Stimulated activated naive CD8-positive, alpha-beta T cell treated with anti-CD3 and anti-CD28 coated beads, Interleukin-15, Interleukin-2, amounts not matched to agents 100 ng/mL and 50 ng/mL, for 24 hours (primary cell): ENCODE data around the gene KCNQ1OT1.

Source experiments
- H3K27ac Mint-ChIP-seq: one replicate; pipeline ENCODE4 v1.8.0; 2021; ENCODE audit warnings: mild to moderate bottlenecking, mixed read lengths
- H3K27me3 Mint-ChIP-seq: one replicate; pipeline ENCODE4 v1.8.0; 2021; ENCODE audit warnings: mixed read lengths
- H3K36me3 Mint-ChIP-seq: one replicate; pipeline ENCODE4 v1.8.0; 2021; ENCODE audit warnings: low read depth, mixed read lengths
- H3K4me1 Mint-ChIP-seq: one replicate; pipeline ENCODE4 v1.8.0; 2021; ENCODE audit warnings: low read depth, mixed read lengths
- H3K4me3 Mint-ChIP-seq: one replicate; pipeline ENCODE4 v1.8.0; 2021; ENCODE audit warnings: mild to moderate bottlenecking, mixed read lengths
- H3K9me3 Mint-ChIP-seq: one replicate; pipeline ENCODE4 v1.8.0; 2021; ENCODE audit warnings: mixed read lengths

KCNQ1OT1 gene

GRCh38 chr11:2717561-2718325 is 17.9 kb upstream of the KCNQ1OT1 start:
- no peaks in the 10 kb centered on the region for H3K4me1 Mint-ChIP-seq
- no peak overlapping the region for H3K27ac Mint-ChIP-seq
- no peaks in the 10 kb centered on the region for H3K27me3 Mint-ChIP-seq
- no peaks in the 10 kb centered on the region for H3K9me3 Mint-ChIP-seq
- H3K4me3 Mint-ChIP-seq = no peak overlapping the region
- no peaks in the 10 kb centered on the region for H3K36me3 Mint-ChIP-seq

DNA sequence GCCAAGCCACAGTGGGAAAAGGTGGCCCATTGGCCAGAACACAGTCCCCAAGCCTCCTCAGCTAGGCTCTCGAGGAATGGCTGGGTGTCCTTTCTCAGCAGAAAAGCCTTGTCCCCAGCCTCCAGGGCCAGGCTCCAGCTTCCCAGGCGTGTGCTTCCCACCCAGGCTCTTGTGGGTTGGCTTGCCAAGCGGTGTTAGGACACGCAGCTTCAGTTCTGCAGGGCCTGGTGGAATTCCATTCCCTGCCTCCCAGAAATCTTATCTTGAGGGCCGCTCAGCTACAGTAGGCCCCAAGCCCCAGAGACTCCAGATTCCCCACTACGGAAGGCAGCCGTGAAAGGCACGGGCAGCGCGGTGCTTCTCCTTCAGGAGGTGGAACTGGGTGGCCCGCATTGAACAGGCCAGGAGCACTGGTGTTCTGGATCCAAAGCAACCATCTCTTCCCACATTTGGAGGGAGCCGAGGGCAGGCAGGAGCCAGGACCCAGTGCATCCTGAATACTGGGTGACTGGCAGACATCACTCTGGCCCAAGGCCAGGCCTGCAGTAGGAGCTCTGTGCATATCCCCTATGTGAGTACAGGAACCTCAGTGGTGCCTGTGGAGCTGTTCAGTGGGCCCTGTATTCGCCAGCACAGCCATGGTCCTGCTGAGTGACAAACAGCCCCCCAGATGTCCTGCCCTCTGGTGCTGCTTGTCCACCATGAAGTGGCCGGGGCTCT is 16.7 kb upstream of the KCNQ1OT1 start:
- Mint-ChIP-seq H3K36me3 (no peaks in the 10 kb centered on the region), H3K9me3 (no peaks in the 10 kb centered on the region), H3K4me3 (no peak overlapping the region), H3K27ac (no peak overlapping the region), H3K27me3 (no peaks in the 10 kb centered on the region), H3K4me1 (no peaks in the 10 kb centered on the region)

DNA sequence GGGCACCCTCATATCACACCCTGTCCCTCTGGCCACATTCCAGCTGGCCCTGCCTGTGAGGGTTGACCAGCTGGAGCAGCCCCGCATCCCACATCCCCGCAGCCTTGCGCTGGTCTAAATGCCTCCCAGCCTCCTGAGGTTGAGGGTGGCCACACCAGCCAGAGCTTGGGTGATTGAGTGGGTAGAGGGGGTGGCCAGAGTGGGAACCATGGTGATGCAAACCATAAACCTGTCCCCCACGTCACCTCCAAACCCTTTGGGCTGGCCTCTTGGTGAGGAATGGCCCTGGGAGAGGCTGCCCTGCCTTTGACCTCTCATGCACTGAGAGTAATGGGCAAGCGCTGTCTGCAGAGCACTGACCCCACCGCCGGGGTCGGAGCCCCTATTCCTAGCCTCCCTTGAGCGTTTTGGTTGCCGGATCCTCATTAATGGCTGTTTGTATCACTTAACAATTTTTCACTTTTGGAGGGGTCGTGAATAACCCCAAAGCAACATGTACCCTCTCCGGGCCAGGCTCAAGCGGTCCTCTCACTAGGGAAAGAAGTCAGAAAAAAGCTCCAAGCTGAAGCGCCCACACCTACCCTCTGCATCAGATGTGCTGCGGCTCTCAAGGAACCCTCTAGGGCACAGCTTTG is 16.0 kb upstream of the KCNQ1OT1 start:
- H3K27ac Mint-ChIP-seq = no peak overlapping the region
- no peaks in the 10 kb centered on the region for H3K36me3 Mint-ChIP-seq

GRCh38 chr11:2714871-2715270 is 15.1 kb upstream of the KCNQ1OT1 start:
- no peaks in the 10 kb centered on the region for H3K4me1 Mint-ChIP-seq
- no peak overlapping the region for H3K4me3 Mint-ChIP-seq
- no peak overlapping the region for H3K27ac Mint-ChIP-seq
- H3K9me3 Mint-ChIP-seq = no peaks in the 10 kb centered on the region
- no peaks in the 10 kb centered on the region for H3K27me3 Mint-ChIP-seq
- H3K36me3 Mint-ChIP-seq = no peaks in the 10 kb centered on the region

More for the DNA sequence above, 16.0 kb upstream of the KCNQ1OT1 start:
- H3K9me3 Mint-ChIP-seq = no peaks in the 10 kb centered on the region
- no peaks in the 10 kb centered on the region for H3K27me3 Mint-ChIP-seq
- no peak overlapping the region for H3K4me3 Mint-ChIP-seq
- H3K4me1 Mint-ChIP-seq = no peaks in the 10 kb centered on the region

- Mint-ChIP-seq H3K27ac (no peak overlapping the region), H3K9me3 (no peaks in the 10 kb centered on the region), H3K27me3 (no peaks in the 10 kb centered on the region), H3K4me3 (no peak overlapping the region), H3K4me1 (no peaks in the 10 kb centered on the region), H3K36me3 (no peaks in the 10 kb centered on the region)
Measured at GRCh38 chr11:2714463-2714800, 14.6 kb upstream of the KCNQ1OT1 start.

DNA sequence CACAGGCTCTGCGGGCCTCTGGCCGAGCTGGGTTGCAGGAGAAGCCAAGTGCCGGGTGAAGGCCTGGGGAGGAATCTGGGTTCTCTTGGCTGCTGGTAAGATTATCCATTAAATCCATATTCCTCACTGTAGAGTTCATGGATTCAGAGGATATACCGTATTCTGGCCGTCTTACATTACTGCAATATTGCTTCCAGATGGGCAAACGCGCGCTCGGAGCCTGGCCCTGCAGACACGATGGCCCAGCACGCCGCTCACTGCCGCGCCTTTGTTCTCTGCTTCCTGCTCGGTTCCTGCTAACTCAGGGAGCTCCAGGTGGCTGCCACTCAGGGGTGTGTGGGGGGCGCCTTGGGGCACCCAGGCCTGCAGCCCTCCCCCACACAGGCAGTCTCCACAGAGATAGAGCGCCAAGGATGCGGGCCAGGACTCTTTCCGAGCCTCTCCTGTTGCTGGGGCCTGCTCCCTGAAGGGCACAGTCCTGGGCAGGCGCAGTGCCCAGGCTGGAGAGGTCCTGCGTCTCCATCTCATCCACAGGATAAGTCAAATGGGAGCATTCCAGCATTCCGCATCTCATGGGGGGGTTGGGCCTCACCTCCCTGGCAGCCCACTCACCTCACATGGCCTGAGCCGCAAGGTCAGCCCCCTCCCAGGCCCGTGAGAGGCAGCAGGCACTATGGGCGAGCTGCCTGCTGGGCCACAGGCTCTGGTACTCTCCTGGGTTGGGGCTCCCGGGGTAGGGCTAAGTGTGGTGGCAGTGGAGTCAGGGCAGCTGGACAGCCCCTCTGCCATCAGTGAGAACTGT is 14.1 kb upstream of the KCNQ1OT1 start:
- Mint-ChIP-seq H3K27ac (no peak overlapping the region), H3K4me3 (no peak overlapping the region), H3K36me3 (no peaks in the 10 kb centered on the region), H3K9me3 (no peaks in the 10 kb centered on the region), H3K4me1 (no peaks in the 10 kb centered on the region), H3K27me3 (no peaks in the 10 kb centered on the region)

GRCh38 chr11:2713094-2713493 is 13.3 kb upstream of the KCNQ1OT1 start:
- H3K36me3 Mint-ChIP-seq = no peaks in the 10 kb centered on the region

GRCh38 chr11:2711161-2711560 is 11.4 kb upstream of the KCNQ1OT1 start:
- Mint-ChIP-seq H3K36me3 (no peaks in the 10 kb centered on the region), H3K4me3 (no peak overlapping the region), H3K27me3 (no peaks in the 10 kb centered on the region), H3K27ac (no peak overlapping the region), H3K9me3 (no peaks in the 10 kb centered on the region), H3K4me1 (no peaks in the 10 kb centered on the region)

More at GRCh38 chr11:2713094-2713493, 13.3 kb upstream of the KCNQ1OT1 start:
- Mint-ChIP-seq H3K27me3 (no peaks in the 10 kb centered on the region), H3K9me3 (no peaks in the 10 kb centered on the region), H3K4me3 (no peak overlapping the region), H3K27ac (no peak overlapping the region), H3K4me1 (no peaks in the 10 kb centered on the region)

- Mint-ChIP-seq H3K27me3 (no peaks in the 10 kb centered on the region), H3K9me3 (no peaks in the 10 kb centered on the region), H3K27ac (no peak overlapping the region), H3K4me3 (no peak overlapping the region), H3K4me1 (no peaks in the 10 kb centered on the region), H3K36me3 (no peaks in the 10 kb centered on the region)
Measured at GRCh38 chr11:2709429-2709828, 9.6 kb upstream of the KCNQ1OT1 start.

GRCh38 chr11:2708757-2709281 is 9.0 kb upstream of the KCNQ1OT1 start:
- H3K36me3 Mint-ChIP-seq = no peaks in the 10 kb centered on the region
- no peak overlapping the region for H3K4me3 Mint-ChIP-seq
- no peak overlapping the region for H3K27ac Mint-ChIP-seq
- no peaks in the 10 kb centered on the region for H3K4me1 Mint-ChIP-seq
- H3K27me3 Mint-ChIP-seq = no peaks in the 10 kb centered on the region
- H3K9me3 Mint-ChIP-seq = no peaks in the 10 kb centered on the region

- Mint-ChIP-seq H3K9me3 (no peaks in the 10 kb centered on the region), H3K4me3 (no peak overlapping the region), H3K27me3 (no peaks in the 10 kb centered on the region), H3K36me3 (no peaks in the 10 kb centered on the region), H3K27ac (no peak overlapping the region), H3K4me1 (no peaks in the 10 kb centered on the region)
Measured at GRCh38 chr11:2708151-2708581, 8.4 kb upstream of the KCNQ1OT1 start.

- no peaks in the 10 kb centered on the region for H3K9me3 Mint-ChIP-seq
- H3K4me3 Mint-ChIP-seq = no peak overlapping the region
- no peaks in the 10 kb centered on the region for H3K36me3 Mint-ChIP-seq
- H3K27me3 Mint-ChIP-seq = no peaks in the 10 kb centered on the region
- no peaks in the 10 kb centered on the region for H3K4me1 Mint-ChIP-seq
- no peak overlapping the region for H3K27ac Mint-ChIP-seq
Measured at GRCh38 chr11:2707736-2708135, 7.9 kb upstream of the KCNQ1OT1 start.

- Mint-ChIP-seq H3K36me3 (no peaks in the 10 kb centered on the region), H3K4me3 (no peak overlapping the region), H3K27ac (no peak overlapping the region), H3K4me1 (no peaks in the 10 kb centered on the region), H3K9me3 (no peaks in the 10 kb centered on the region), H3K27me3 (no peaks in the 10 kb centered on the region)
Measured at GRCh38 chr11:2706321-2706720, 6.5 kb upstream of the KCNQ1OT1 start.

DNA sequence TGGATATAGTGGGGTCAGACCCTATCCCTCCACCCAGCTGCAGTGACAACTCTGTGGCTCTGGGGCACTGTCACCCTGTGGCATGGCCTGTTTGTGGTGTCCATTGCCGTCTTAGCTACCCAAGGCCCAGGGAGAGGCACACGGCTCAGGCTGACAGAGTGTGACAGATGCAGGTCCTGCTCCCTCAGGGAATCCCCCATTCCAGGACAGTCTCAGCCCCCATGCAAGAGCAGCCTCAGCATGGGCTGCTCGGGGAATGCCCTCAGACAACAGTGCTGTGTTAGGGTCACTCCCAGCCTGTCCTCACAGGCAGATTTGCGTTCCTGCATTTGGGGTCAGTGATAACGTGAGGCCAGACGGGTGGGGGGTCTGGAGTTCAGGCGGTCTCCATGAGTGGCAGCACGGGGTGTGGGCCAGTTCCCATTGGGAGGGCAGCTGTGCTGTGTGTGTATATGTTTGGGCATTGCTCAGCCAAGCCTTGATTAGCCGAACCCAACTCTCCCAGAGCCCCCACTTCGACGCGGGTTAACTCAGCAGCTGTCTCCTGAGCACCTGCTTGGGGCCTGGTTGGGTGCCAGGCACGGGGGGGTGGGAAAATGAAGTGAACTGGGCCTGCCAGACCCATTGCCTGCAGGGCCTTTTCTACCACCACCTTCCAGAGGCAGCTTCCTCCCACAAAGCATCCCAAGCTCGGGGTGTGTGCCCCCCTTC is 5.3 kb upstream of the KCNQ1OT1 start:
- Mint-ChIP-seq H3K27me3 (no peaks in the 10 kb centered on the region), H3K36me3 (no peaks in the 10 kb centered on the region), H3K4me3 (no peak overlapping the region), H3K27ac (no peak overlapping the region), H3K4me1 (no peaks in the 10 kb centered on the region), H3K9me3 (no peaks in the 10 kb centered on the region)
